ENCODE data around the gene NOL12.
A peak's percentile ranks its signal among the peaks of the same experiment; 100 is the strongest.

The NOL12 gene

DNA sequence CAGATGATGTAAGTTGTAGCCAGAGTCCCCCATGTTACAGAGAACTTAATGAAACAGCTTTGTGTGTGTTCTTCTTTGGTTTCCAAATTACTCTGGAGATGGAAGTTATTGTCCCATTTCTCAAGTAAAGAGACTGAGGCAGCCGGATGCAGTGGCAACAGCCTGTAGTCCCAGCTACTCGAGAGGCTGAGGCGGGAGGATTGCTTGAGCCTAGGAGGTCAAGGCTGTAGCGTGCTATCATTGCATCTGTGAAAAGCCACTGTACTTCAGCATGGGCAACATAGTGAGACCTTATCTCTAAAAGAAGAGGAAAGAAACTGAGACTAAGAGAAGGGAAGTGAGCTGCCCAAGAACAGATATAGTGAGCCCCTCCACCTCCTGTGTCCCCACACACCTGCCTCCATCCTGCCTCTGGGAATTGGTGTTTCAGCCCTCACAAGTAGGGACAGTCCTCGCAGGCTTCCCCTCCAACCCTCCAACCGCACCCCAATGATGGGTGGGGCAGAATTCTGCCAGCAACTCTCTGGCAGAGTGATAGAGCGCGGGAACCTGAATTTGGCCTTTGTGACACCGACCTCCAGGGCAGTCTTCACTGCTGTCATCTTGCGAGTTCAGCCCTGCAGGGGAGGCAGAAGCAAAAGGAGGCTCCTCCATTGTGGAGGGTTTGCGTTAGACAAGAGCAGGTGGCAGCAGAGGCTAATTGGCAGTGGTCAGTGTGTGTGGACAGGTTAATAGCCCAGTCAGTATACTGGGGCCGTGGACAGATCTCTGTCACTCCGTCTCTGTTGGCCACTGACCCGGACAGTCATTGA is 26.0 kb upstream of the NOL12 start:
- DNase-seq: no peak

DNA sequence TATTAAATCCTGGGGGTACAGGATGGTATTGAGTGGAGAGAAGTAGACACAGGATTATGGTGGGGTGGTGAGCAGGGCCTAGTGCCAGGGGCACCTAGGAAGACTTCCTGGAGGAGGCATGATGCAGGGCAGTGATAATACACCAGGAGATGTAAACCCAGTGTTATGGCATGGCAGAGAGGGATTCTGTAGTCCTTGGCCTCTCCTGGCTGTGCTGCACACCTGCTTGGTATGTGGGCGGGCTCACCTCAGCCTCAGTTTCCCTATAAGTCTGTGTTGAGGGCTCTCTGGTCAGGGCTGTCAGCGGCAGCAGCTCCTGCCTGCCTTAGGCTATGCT is 25.5 kb upstream of the NOL12 start:
- no peak for DNase-seq

DNA sequence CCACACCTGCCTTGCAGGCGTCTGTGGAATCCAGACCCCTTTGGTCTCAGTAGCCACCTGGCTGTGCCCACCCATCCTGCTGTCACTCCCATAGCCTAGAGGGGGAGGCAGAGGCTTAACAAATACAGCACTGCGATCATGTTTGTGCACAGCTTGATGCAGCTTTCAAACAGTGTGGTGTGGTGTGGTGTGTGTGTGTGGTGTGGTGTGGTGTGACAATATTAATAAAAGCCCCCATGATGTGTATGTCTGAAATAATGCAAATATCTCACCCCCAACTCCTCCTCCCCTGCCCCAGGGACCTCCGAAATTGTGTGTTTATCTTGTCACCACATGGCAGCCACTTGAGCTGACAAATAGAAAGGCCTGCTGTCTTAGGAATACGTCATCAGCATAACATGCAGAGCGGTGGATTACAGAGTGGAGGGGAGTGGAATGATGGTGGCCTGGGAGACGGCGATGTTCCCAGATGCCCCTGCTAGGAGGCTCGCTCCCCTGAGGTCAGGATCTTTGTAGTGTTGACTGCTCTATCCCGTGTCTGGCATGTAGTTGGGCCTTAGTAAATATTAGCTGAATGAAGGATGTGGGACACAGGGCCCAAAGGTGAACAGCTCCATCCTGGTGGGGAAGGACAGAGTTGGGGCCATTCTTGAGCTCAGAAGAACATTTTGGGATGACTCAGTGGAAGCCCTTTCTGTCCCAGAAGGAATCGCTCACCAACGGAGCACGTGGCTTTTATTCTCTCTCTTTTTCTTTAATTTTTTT is 24.8 kb upstream of the NOL12 start:
- DNase-seq: peak; percentile 83

DNA sequence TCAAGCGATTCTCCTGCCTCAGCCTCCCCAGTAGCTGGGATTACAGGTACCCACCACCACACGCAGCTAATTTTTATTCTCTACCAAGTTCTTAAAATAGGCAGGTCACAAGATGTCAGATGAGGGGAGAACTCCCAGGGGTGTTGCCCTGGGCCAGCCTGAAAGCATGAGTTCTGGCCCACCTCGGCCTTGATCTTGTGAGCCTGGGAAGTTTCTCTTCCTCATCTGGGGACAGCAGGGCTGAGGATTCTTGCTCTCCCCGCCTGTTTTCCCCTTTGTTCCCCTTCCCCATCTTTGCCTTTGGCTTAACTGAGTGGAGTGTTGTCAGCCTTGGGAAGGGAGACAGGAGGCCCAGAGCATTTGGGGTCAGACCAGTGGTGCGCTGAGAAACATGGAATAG is 24.1 kb upstream of the NOL12 start:
- DNase-seq: no peak

DNA sequence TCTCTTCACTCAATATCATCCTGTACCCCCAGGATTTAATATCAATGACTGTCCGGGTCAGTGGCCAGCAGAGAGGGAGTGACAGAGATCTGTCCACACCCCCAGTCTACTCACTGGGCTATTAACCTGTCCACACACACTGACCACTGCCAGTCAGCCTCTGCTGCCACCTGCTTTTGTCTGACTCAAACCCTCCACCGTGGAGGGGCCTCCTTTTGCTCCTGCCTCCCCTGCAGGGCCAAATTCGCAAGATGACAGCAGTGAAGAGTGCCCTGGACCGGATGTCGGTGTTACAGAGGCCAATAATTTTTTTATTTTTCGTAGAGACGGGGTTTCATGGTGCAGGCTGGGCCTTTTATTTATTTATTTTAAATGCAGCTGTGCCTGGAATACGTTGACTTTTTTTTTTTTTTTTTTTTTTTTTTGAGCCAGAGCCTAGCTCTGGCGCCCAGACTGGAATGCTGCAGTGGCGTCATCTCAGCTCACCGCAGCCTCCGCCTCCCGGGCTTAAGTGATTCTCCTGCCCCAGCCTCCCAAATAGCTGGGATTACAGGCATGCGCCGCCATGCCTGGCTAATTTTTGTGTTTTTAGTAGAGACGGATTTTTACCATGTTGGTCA is 22.5 kb upstream of the NOL12 start:
- no peak for DNase-seq

DNA sequence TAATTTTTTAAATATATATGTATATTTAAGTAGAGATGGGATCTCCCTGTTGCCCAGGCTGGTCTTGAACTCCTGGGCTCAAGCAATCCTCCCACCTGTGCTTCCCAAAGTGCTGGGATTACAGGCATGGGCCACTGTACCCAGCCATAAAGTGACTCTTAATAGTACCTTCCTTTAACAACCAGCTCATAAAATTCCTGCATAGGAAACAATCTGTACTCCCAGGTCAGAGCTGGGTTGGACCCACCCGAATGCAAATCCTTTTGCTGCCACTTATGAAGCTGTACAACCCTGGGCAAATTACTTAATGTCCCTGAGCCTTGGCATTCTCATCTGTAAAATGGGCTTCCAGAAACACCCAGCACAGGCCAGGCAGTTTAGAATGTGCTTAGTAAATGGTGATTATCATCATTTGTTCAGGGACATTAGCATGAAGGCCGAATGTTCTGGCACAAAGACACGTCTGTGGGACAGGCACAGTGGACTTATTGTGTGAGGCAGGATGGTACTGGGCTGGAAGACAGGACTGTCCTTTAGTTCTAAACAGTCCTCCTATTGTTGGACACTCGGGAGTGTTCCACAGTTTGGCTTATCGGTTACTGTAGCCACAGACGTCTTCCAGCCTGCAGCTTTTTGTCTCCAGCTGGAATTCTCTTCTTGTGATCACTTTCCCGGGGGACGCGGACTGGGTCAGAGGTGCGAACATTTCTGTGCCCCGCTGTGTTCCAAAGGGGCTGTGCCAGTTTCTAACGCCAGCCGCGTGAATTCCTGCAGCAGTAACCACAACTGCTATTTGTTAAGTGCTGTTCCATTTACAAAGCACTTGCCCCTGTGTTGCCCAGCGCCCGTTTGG is 21.7 kb upstream of the NOL12 start:
- no peak for DNase-seq

DNA sequence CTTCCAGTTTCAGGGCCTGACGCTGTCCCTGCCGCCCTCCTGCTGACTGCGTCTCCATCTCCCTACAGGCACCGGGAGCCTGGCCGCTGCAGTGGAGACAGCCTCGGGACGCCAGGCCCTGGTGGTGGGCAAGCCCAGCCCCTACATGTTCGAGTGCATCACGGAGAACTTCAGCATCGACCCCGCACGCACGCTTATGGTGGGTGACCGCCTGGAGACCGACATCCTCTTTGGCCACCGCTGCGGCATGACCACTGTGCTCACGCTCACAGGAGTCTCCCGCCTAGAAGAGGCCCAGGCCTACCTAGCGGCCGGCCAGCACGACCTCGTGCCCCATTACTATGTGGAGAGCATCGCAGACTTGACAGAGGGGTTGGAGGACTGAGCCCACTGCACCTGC is 20.7 kb upstream of the NOL12 start:
- no peak for DNase-seq

DNA sequence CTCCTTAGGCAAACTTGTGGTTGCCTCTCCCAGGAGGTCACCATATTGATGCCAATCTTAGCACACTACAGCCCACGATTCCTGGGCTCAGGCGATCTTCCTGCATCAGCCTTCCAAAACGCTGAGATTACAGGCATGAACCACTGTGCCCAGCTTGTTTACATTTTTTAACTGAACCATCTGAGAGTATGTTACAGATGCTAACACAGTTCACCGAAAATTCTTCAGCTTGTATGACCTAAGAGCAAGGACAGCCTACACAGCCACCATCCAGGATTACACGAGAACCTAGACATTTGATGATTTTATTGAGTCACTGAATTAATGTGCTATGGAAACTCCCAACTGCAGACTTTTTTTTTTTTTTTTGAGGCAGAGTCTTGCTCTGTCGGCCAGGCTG is 16.6 kb upstream of the NOL12 start:
- DNase-seq: peak; percentile 35

DNA sequence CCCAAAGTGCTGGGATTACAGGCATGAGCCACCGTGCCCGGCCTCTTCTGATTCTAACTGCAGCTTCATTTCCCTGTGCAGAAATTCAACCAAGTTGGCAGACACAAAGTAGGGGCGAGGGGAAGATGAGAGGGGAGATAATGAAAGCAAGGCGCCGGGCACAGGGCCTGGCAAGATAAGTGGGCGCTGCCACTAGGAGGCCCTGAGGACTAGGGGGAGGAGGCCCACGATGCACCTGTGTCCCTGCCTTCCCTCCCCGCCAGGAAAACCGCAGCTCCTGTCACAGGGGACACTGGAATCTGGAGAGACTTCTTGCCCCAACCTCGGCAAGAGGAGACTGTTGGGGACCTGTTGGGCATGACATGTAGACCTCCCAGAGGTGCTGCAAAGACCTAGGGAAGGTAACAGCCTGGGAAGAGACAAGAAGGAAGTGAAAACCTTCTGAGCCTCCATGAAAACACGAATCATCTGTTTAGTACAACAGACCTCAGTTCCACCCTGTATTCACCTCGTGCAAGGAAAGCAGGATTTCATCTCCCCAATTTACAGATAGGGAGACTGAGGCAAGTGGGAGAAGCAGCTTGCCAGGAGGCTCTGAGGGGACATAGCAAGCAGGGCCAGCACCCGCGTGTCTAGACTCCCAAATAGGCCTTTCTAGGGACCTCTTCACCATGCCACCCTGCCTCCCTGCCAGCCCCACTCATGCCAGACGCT is 13.8 kb upstream of the NOL12 start:
- DNase-seq: no peak

DNA sequence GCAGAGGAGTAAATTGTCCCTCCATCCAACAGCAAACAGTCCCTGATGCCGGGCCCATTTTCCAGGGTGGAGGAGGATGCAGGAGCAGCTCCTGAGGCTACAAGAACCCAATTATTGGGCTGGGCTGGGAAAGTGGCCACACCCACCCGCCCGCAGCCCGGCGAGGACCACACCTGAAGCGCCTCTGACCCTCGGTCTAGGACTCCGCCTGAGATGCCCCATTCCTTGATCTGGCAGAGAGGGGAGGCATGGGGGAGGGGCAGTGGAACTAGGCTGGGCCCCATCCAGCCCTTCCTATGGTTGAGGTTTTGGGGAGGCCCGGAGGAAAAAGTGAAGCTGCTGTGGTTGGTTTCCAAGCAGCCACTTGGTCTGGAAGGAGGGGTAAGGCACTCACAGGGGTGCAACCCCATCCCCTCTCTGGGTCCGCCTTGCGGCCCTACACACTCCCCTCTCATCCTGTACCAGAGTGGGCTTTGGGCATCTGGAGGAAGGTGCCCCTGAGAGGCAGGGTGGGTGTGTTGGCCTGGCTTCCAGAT is 13.2 kb upstream of the NOL12 start:
- DNase-seq: no peak

DNA sequence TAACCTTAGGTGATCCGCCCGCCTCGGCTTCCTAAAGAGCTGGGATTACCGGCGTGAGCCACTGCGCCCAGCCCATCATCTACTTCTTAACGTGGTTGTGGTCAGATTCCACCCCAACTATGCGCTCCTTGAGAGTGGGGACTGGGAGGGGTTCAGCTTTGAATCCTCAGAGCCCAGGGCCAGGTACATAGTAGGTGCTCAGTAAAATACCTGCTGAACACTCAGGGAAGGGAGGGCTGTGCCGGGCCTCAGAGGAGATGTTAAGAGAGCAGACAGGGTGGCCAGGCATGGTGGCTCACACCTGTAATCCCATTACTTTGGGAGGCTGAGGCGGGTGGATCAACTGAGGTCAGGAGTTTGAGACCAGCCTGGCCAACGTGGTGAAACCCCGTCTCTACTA is 11.9 kb upstream of the NOL12 start:
- DNase-seq: no peak

DNA sequence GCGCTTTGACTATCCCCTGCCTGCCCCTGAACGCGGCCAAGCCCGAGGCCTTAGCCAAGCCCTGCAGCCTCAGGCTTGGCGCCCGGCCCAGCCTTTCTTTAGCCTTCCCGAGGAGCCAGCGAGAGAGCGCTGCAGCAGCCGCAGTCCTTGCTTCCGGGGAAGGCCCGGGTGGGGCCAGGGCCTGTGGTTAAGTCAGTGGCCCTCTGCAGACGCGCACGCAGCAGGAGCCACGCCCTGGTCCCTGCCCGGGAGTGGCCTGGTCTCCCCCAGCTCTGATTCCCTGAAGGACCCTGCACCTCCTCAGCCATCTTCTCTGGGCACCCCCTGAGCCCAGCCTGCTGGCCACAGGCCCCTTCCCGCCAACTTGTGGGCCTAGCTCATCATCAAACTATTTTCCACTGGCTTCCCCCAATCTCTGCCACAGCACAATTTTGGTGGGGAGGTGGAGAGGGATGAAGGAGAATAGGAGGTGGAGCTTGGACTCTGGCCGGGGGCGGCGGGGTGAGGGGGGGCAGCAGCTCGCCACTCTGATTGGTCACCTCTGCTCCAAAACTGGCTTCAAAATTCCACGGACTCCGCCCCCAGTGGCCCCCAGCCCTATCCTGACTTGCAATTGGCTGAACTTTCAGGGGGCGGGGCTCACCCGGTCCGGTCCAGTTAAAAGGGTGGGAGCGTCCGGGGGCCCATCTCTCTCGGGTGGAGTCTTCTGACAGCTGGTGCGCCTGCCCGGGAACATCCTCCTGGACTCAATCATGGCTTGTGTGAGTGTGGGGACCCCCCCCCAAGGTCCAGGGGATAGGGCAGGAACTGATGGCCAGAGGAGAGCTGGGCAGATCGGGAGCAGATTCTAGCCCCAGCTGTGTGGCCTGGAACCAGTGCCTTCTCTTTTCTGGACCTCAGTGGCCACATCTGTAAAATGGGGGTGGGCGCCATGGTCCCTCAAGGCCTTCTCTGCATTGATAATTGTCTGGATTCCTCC is 10.9 kb upstream of the NOL12 start, which contains the start of gene LGALS1:
LGALS1 (plus strand) TSS at position 686 of the 979 bp plus-strand sequence; CDS start at position 753, 67 bp downstream.
- peak; percentile 99 for DNase-seq

DNA sequence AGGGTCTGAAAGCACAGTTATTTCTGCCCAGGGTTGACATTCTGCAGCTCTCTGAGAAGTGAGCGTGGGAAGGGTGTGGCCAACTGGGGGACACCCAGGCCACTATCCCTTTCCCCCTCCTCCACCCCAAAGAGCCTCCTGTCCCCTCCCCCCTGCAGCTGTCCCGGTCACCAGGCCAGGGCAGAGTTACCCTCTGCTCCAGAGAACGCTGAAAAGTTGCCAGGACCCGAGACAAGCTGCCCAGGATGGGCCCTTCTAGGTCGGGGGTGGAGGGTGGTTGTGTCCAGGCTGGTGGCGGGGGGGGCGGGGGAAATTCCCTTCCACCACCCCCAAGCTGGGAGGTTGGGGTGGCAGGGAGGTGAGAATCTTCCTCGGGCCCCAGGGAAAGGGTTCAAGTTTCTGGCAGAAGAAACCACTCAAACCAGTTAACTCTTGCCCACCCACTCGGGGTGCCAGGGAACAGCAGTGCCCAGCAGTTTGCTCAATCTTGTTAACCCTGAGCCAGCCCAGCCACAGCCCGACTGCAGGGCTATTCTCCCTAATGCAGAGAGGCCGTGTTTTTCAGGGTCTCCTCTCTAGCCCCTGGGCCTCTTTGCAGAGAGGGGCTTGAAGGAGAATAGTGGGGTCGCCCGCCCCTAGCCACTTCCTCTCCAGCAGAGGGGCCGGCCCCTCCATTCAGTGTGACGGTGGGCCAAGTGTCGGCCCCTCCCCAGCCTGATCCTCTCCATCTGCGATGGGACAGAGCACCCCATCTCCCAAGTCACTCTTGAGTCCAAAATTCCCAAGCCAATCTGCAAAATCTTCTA is 10.0 kb upstream of the NOL12 start:
- peak; percentile 28 for DNase-seq

DNA sequence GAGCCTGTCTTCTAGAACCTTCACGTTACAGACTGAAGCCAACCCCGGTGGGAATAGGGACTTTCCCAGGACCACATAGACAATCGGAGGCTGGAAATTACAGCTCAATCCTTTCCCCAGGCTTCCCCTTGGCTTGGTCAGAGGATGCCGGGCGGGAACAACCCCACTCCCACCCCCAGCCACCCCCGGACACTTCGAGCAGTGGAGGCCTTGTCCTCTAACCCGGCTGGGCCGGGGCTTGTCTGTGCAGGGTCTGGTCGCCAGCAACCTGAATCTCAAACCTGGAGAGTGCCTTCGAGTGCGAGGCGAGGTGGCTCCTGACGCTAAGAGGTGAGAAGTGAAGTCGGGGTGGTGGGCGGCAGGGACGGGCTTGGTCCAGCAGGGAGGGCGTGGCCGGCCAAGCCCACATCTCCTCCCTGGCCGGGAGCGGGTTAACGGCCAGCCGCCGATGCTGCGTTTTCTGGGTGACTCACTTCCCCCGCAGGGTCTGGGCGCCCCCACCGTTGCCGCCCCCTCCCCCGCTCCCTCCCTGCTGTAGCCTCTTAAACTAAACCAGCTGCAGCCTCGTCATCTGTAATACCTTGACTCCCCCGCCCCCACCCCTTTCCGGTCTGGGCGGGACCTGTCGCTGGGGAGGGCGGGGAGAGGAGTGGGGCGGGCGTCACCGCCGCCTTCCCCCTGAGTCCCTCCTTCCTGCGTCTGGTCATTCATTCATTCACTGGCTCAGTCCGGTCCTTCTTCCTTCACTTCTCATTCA is 9.2 kb upstream of the NOL12 start:
- peak; percentile 99 for DNase-seq

DNA sequence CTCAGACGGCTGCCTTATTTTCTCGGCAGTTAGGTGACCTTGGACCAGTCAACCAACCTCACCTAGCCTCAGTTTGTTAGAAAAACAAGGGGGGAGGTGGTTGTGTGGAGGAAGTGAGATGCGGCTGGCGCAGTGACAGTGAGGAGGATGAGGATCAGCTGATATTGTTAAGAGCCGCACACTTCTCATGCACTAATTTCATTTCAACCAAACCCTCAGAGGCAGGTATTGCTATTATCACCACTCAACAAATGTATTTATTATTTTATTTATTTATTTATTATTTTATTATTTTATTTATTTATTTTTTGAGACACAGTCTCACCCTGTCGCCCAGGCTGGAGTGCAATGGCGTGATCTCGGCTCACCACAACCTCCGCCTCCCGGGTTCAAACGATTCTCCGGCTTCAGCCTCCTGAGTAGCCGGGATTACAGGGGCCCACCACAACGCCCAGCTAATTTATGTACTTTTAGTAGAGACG is 8.6 kb upstream of the NOL12 start:
- no peak for DNase-seq

DNA sequence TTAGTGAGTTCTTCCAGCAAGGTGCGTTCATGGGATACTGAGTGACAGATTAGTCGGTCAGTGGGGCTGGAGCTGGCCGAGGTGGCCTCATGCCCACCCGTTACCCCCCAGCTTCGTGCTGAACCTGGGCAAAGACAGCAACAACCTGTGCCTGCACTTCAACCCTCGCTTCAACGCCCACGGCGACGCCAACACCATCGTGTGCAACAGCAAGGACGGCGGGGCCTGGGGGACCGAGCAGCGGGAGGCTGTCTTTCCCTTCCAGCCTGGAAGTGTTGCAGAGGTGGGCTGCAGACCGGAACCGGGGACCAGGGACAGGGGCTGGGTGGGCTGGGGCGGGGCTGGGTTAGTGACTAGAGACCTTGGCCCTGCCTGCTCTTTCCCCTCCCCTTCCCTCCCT is 7.8 kb upstream of the NOL12 start:
- no peak for DNase-seq

DNA sequence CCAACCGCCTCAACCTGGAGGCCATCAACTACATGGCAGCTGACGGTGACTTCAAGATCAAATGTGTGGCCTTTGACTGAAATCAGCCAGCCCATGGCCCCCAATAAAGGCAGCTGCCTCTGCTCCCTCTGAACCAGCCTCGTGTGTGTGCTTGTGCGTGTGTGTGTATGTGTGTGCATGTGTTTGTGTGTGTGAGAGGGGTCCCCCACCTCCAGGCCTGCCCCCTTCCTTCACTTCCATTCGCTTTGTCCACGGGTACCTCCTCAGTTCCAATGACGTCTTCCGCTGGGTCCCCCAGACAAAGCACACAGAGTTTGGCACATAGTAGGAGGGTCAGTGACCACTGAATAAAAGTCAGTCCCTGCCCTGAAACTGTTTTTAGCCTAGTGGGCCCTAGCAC is 6.5 kb upstream of the NOL12 start:
- no peak for DNase-seq

DNA sequence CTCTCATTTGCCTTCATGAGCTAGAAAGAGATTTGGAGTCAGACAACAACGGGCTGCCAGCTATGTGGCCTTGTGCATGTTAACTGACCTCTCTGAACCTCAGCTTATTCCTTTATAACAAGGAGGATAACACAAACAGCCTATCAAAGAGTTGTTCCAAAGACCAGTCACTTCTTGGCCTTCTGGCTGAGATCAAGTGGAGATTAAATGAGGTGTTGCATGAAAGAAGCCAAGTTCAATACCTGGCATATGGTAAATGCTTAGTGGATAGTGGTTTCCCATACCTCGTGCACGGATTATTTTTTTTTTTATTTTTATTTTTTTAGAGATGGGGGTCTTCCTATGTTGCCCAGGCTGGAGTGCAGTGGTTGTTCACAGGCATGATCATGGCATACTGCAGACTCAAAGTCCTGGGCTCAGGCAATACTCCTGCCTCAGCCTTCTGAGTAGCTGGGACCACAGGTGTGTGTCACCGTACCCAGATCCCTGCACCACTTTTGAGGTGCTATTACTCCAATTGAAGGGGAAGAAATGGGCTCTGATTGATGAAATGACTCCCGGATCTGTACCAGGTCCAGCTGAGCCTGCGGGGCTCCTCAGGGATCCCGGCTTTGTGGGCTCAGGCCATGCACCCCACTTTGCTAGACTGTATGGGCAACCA is 5.8 kb upstream of the NOL12 start:
- DNase-seq: peak; percentile 41
